Measurements from ENCODE around the gene WSCD2. TPM values are rescaled to one million over a fixed set of nuclear protein-coding genes. Genes with fewer than 3 reads are reported as not detected.

Gene WSCD2
- total RNA-seq, 1 donor from 2014 or later, result not detected

DNA sequence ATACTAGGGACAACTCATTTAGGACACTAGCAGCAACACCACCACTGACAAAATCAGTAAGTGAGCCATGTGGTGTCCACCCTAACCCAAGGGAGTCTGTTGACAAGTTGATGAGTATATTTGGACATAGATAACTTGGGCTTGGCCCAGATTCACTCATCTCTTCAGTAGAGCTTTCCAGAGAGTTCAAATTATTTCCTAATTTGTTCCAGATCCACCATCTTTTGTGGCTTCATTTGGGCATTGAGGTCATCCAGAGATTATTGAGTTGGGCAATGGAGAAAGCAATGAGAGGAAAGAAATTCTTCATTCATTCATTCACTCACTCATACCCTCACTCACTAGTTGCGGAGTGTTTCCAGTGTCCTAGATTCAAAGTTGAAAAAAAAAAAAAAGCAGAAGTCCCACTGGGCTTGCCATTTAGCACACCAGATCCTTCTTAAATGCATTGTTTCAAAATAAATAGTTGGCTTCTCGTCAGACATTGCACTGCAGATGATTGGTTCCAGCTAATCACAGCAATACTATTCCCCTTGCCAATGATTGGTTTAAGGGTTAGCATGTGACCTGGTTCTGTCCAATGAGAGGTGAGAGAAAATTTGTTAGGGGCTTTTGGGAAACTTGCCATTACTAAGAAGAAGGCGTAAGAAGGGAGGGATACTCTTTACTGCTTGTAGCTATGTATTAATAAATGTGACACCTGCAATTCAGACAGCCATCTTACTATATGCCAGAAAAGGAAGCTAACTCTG, 31.8 kb upstream of the WSCD2 start:
- no peak overlapping the region for H3K4me3 ChIP-seq (ENCODE audit: low read depth, low read length)
- TF ChIP-seq, protein P1, sequence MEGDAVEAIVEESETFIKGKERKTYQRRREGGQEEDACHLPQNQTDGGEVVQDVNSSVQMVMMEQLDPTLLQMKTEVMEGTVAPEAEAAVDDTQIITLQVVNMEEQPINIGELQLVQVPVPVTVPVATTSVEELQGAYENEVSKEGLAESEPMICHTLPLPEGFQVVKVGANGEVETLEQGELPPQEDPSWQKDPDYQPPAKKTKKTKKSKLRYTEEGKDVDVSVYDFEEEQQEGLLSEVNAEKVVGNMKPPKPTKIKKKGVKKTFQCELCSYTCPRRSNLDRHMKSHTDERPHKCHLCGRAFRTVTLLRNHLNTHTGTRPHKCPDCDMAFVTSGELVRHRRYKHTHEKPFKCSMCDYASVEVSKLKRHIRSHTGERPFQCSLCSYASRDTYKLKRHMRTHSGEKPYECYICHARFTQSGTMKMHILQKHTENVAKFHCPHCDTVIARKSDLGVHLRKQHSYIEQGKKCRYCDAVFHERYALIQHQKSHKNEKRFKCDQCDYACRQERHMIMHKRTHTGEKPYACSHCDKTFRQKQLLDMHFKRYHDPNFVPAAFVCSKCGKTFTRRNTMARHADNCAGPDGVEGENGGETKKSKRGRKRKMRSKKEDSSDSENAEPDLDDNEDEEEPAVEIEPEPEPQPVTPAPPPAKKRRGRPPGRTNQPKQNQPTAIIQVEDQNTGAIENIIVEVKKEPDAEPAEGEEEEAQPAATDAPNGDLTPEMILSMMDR (IDR thresholded peaks at IDR 0.05; ENCODE audit: insufficient read depth, low read length, severe bottlenecking), result no peak
- DNase-seq (ENCODE audit: low read depth) (no peak), FAIRE-seq (no peak)
- H3K27me3 ChIP-seq (ENCODE audit: control insufficient read depth, insufficient read depth, low read length), result no peaks in the 10 kb centered on the region
- no peaks in the 10 kb centered on the region for H3K36me3 ChIP-seq (ENCODE audit: control insufficient read depth, insufficient read depth, low read length)

- DNase-seq (ENCODE audit: low read depth), result no peak
- peak; percentile 60 for FAIRE-seq
- Histone ChIP-seq H3K36me3 (ENCODE audit: control insufficient read depth, insufficient read depth, low read length) (no peaks in the 10 kb centered on the region), H3K4me3 (ENCODE audit: low read depth, low read length) (no peak overlapping the region), H3K27me3 (ENCODE audit: control insufficient read depth, insufficient read depth, low read length) (no peaks in the 10 kb centered on the region)
- TF ChIP-seq, protein P1 (IDR thresholded peaks at IDR 0.05; ENCODE audit: insufficient read depth, low read length, severe bottlenecking), result no peak
These were observed 30.7 kb upstream of the WSCD2 start for GRCh38 chr12:108098374-108098773.

DNA sequence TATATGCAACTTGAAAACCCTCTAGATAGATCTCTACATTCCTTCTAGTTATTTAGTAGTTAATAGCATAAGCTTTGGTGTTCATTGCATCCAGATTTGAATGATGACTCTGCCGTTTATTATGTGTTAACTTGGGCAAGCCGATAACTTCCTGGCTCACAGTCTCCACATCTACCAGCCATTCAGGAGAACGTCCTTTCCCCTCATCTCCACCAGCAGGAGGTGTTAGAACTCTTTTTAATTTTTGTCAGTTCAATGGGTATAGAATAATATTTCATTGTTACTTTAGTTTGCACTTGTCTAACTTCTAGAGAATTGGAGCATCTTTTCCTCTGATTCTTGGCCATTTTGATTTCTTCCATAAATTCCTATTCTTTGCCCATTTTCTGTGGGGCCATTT, 30.0 kb upstream of the WSCD2 start:
- DNase-seq (ENCODE audit: low read depth) (peak; percentile 10), FAIRE-seq (no peak)
- Histone ChIP-seq H3K36me3 (ENCODE audit: control insufficient read depth, insufficient read depth, low read length) (no peaks in the 10 kb centered on the region), H3K27me3 (ENCODE audit: control insufficient read depth, insufficient read depth, low read length) (no peaks in the 10 kb centered on the region), H3K4me3 (ENCODE audit: low read depth, low read length) (no peak overlapping the region)
- TF ChIP-seq, protein P1 (IDR thresholded peaks at IDR 0.05; ENCODE audit: insufficient read depth, low read length, severe bottlenecking), result peak; percentile 2

DNA sequence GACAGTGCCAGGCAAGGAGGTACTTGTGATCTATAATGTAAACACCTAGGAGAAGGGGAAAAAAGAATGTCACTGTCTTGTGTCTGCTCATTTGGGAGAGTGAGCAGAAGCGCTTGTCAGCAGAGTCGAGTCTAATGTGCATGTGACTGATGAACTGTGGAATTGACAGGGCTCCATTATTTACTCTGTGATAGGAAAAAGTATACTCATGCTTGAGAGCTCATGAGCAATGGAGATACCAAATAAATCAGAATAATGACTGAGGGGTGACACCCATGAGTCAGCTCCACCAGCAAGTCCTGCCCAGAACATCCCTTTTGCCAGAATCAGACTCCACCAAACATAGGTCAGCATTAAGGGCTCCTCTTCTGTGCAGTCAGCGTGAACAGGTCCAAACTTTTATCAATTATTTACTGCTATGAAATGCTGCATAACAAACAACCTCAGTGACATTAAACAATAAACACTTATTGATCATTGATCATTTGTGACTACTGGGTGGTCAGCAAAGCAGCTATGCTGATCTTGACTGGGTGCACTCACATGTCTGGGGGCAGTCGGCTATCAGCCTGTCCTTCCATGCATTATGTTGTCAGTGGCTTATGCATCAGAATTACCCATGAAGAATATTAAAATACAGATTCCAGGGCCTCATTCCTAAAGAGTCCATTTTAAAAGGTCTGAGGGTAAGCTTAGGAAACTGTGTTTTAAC, 29.2 kb upstream of the WSCD2 start:
- H3K27me3 ChIP-seq (ENCODE audit: control insufficient read depth, insufficient read depth, low read length), result no peaks in the 10 kb centered on the region
- H3K36me3 ChIP-seq (ENCODE audit: control insufficient read depth, insufficient read depth, low read length), result no peaks in the 10 kb centered on the region
- FAIRE-seq, result no peak
- no peak for DNase-seq (ENCODE audit: low read depth)
- TF ChIP-seq, protein P1 (IDR thresholded peaks at IDR 0.05; ENCODE audit: insufficient read depth, low read length, severe bottlenecking), result no peak
- no peak overlapping the region for H3K4me3 ChIP-seq (ENCODE audit: low read depth, low read length)

- TF ChIP-seq, protein P1 (IDR thresholded peaks at IDR 0.05; ENCODE audit: insufficient read depth, low read length, severe bottlenecking), result no peak
- Histone ChIP-seq H3K36me3 (ENCODE audit: control insufficient read depth, insufficient read depth, low read length) (no peaks in the 10 kb centered on the region), H3K4me3 (ENCODE audit: low read depth, low read length) (no peak overlapping the region), H3K27me3 (ENCODE audit: control insufficient read depth, insufficient read depth, low read length) (no peaks in the 10 kb centered on the region)
- no peak for FAIRE-seq
- no peak for DNase-seq (ENCODE audit: low read depth)
These were observed 27.4 kb upstream of the WSCD2 start for GRCh38 chr12:108101605-108102175.

All from bronchial epithelial cell (primary cell).